ENCODE results near the gene CAP1.
A peak's percentile ranks its signal among the peaks of the same experiment; 100 is the strongest.
"Not testable (repeated sequence)": the region's sequence is repeated elsewhere in the genome, so short reads cannot be mapped to it uniquely, and the experiment has no call there.

Gene CAP1

GRCh38 chr1:40020447-40021085 is 20.0 kb upstream of the CAP1 start:
- no peak for DNase-seq
- peaks cover 0 to 11% of the 10 kb centered on the region in 2 donors for H3K9me3 Mint-ChIP-seq
- no peak overlapping the region for H3K4me3 Mint-ChIP-seq
- no peaks in the 10 kb centered on the region for H3K4me1 Mint-ChIP-seq
- no peak overlapping the region for H3K27ac Mint-ChIP-seq
- no peaks in the 10 kb centered on the region for H3K27me3 Mint-ChIP-seq
- ATAC-seq: no peak

DNA sequence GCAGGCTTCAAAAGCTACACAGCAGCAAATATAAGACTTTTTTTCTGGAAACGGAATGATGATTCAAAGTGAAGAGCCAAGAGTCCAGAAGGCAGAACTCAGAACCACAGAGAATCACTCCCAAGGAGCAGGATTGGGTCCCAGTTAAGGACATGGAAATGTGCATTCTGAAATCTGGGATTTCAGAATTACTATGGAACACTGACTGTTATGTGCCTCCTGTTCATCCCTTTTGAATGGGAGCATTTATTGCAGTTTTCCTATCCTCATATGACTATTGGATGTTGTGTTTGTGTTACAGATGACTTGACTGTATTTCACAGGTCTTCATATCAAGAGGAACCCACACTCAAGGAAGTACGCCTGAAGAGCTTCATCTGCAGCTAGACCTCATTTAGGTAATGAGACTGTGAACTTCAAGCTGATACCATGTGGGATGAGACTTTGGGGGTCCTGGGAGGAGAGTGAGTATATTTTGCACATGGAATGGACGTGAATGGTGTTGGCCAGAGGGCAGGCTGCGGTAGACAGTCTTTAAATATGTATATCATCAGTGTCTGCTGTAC is 17.1 kb upstream of the CAP1 start:
- Mint-ChIP-seq H3K27ac (no peak overlapping the region), H3K9me3 (peaks cover 0 to 6% of the 10 kb centered on the region in 2 donors), H3K4me1 (no peaks in the 10 kb centered on the region), H3K27me3 (no peaks in the 10 kb centered on the region), H3K4me3 (no peak overlapping the region)
- ATAC-seq (no peak), DNase-seq (no peak)

DNA sequence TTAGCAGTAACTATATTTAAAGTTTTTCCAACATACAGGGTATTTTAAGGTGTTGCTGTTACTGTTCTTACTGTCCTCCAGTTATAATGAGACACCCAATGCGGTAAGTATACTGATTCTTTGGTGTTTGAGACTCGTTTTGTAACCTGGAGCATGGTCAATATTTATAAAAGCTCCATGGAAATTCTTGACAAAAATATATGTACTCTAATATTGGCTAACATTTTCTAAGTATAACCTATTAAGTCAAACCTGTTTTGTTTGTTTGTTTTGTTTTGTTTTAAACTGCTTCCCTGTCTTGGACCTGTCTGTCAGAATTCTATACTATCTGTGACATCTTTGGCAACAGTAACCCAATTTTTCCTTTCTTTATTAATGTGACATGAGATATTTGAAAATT is 15.9 kb upstream of the CAP1 start:
- Mint-ChIP-seq H3K27me3 (no peaks in the 10 kb centered on the region), H3K4me1 (peaks cover 3% of the 10 kb centered on the region), H3K9me3 (peaks cover 0 to 6% of the 10 kb centered on the region in 2 donors), H3K27ac (no peak overlapping the region), H3K4me3 (no peak overlapping the region)
- no peak for ATAC-seq
- no peak for DNase-seq

DNA sequence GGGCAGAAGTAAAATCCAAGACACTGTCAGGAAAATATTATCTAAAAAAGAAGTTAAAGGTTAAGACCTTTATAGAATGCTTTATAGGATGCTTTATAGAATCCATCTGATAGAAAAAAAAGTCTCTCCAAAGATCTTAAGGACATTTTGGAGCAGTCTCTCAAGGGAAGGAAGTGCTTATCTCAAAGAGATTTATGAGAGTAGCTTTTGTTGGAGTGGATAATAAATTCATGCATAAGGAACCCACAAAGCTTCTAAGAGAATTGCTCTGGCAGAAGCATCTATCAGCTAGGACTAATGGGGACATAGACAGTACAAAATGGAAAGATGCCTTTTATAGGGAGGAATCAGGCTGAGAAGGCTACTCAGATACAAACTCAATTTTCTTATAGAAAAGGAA is 12.9 kb upstream of the CAP1 start:
- Mint-ChIP-seq H3K9me3 (peaks cover 0 to 6% of the 10 kb centered on the region in 2 donors), H3K4me1 (peaks cover 12% of the 10 kb centered on the region), H3K27me3 (no peaks in the 10 kb centered on the region), H3K27ac (peak overlapping the region in 1 of 2 donors; percentile 28), H3K4me3 (no peak overlapping the region)
- DNase-seq: no peak
- ATAC-seq: no peak

DNA sequence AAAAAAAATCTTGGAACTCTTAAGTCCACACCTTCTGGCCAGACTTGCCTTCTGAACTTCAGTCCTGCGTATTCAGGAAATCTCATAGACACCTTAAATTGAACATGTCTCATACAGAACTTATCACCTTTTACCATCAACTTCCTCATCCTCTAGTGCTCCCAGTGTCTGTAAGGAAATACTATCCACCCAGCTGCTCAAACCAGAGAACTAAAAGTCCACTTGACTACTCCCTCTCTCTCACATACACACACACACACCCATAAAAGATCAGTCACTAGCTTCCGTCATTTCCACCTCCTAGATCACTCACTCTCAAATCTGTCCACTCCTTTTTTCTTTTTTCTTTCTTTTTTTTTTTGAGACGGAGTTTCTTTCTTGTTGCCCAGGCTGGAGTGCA is 10.9 kb upstream of the CAP1 start:
- Mint-ChIP-seq H3K4me3 (no peak overlapping the region), H3K9me3 (no peaks in the 10 kb centered on the region)

DNA sequence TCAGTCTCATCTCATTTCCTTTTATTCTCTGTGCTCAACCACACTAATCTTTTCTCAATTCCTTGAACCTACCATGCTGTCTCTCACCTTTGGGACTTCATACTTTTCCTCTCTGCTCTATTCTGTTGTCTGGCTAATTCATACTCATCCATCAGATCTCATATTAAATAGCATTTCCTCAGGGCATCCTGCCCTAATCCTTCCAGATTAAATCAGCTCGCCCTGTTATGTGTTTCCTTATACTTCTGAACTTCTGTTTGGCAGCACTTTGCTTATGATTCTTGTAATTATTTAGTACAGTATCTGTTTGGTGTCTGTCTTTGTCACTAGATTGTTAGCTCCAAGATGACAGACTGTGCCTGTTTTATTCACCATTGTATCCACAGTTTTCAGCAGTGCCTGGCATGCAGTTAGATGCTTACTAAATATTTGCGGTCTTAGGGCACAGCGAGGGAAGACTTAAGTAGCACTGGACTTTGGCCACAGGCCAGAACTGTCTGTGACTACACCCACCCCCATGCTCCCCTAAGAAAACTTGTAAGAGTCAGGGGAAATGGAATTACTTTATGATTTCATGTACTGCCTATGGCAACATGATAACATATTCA is 9.9 kb upstream of the CAP1 start:
- H3K9me3 Mint-ChIP-seq: no peaks in the 10 kb centered on the region
- no peaks in the 10 kb centered on the region for H3K27me3 Mint-ChIP-seq
- H3K4me3 Mint-ChIP-seq: no peak overlapping the region
- peaks cover 26% of the 10 kb centered on the region for H3K4me1 Mint-ChIP-seq
- DNase-seq (no peak), ATAC-seq (no peak)
- no peak overlapping the region for H3K27ac Mint-ChIP-seq

More for the DNA sequence above, 10.9 kb upstream of the CAP1 start:
- no peak for ATAC-seq
- Mint-ChIP-seq H3K27me3 (no peaks in the 10 kb centered on the region), H3K27ac (no peak overlapping the region), H3K4me1 (peaks cover 20% of the 10 kb centered on the region)
- DNase-seq: no peak

DNA sequence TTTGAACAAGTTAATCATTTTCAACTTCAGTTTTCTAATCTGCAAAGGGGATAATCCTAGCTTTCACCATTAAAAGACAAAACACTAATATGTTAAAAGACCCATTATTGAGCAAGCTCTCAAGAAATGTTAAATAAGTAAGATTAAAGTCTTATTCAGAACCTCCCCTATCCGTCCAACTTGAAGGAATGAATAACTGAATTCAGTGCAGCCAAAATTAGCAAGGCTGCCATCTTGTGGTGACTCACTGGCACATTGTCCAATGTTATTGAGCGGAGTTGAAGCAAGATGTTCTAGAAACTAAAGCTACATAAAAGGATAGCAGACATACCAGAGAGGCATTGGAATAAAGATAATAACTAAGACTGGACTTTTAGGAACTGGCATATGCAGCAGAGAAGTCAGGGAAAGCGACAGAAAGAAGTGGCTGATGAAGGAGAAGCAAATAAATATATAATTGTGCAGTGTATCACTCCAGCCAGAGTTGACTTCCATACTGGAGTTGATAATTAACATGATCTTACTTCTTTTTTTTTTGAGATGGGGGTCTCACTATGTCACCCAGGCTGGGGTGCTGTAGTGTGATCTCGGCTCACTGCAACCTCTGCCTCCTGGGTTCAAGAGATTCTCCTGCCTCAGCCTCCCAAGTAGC is 8.2 kb upstream of the CAP1 start:
- DNase-seq (peak; percentile 24 to 32), ATAC-seq (peak; percentile 70)
- no peak overlapping the region for H3K27ac Mint-ChIP-seq
- H3K27me3 Mint-ChIP-seq: no peaks in the 10 kb centered on the region
- peaks cover 32% of the 10 kb centered on the region for H3K4me1 Mint-ChIP-seq
- no peak overlapping the region for H3K4me3 Mint-ChIP-seq
- H3K9me3 Mint-ChIP-seq: no peaks in the 10 kb centered on the region

GRCh38 chr1:40034869-40035268 is 5.7 kb upstream of the CAP1 start:
- ATAC-seq (no peak), DNase-seq (peak in 1 of 2 donors; percentile 16)
- H3K27ac Mint-ChIP-seq: peak overlapping the region; percentile 45 to 53
- peaks cover 46% of the 10 kb centered on the region for H3K4me1 Mint-ChIP-seq
- H3K4me3 Mint-ChIP-seq: peak overlapping the region; percentile 30 to 58
- no peaks in the 10 kb centered on the region for H3K9me3 Mint-ChIP-seq
- no peaks in the 10 kb centered on the region for H3K27me3 Mint-ChIP-seq

GRCh38 chr1:40036574-40036973 is 4.0 kb upstream of the CAP1 start:
- Mint-ChIP-seq H3K4me3 (no peak overlapping the region), H3K9me3 (no peaks in the 10 kb centered on the region), H3K4me1 (peaks cover 48% of the 10 kb centered on the region), H3K27ac (no peak overlapping the region), H3K27me3 (no peaks in the 10 kb centered on the region)
- ATAC-seq (no peak), DNase-seq (no peak)

GRCh38 chr1:40037254-40037653 is 3.3 kb upstream of the CAP1 start:
- ATAC-seq, DNase-seq, H3K27ac Mint-ChIP-seq, H3K4me3 Mint-ChIP-seq, H3K9me3 Mint-ChIP-seq, H3K27me3 Mint-ChIP-seq: not testable (repeated sequence)
- peaks cover 53% of the 10 kb centered on the region for H3K4me1 Mint-ChIP-seq

DNA sequence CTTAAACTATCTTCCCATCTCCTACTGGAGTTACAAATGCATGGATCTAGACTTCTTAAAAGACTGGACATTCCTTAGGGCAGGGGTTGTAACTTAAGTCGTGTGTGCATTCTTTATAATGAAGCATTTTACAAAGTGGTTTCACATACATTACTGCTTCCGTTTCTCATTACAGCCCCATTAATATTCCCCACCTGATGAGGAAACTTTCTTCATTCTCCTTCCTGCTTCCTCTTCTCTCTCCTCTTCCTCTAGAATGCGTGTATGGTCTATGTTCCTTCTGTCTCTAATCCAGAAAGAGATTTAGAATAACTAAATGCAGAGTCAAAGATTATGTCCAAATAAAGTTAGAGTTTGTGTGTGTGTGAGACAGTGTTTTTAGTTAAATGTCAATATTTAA is 1.8 kb upstream of the CAP1 start:
- Mint-ChIP-seq H3K4me1 (peaks cover 63% of the 10 kb centered on the region), H3K27ac (no peak overlapping the region), H3K4me3 (peak overlapping the region; percentile 85 to 89), H3K9me3 (no peaks in the 10 kb centered on the region), H3K27me3 (no peaks in the 10 kb centered on the region)
- DNase-seq (no peak), ATAC-seq (no peak)

- ATAC-seq (no peak), DNase-seq (no peak)
- H3K27ac Mint-ChIP-seq: peak overlapping the region; percentile 95 to 97
- H3K9me3 Mint-ChIP-seq: no peaks in the 10 kb centered on the region
- peaks cover 62% of the 10 kb centered on the region for H3K4me1 Mint-ChIP-seq
- peak overlapping the region; percentile 85 to 89 for H3K4me3 Mint-ChIP-seq
- no peaks in the 10 kb centered on the region for H3K27me3 Mint-ChIP-seq
Observed at GRCh38 chr1:40039245-40039756, 1.2 kb upstream of the CAP1 start.

DNA sequence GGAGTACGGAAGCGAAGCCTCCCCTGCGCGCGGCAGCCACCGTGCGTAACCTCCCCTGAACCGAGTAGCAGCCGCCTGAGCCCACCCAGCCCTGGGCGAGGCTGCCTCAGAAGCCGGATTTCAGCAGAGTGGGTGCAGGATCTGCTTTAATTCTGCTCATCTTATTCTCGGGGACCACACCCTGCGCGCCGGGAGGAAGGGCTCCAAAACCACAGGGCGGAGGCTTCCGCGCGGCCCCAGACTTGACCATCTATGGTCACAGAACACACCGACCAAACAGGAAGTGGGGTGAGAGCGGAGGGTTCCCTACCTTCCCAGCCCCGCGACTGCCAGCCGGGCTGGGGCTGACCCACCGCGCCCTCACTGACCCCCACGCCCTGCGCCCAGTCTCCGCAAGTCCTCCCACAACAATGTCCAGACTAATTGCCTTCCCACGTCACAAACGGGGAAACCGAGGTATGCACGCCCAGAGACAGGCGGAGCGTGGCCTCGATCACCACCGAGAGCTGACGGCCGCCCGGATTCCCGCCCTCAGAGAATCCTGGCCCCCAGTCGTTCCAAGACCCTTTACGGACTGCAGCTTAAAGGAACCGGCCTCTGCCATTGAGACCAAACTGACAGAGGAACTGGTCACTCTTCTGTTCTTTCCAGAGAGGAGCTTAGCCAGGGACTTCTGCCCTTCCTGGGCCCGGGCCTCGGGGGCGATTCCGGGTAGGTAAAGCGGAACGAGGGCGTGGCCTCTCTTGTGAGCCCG is 595 bp upstream of the CAP1 start:
- Mint-ChIP-seq H3K27ac (peak overlapping the region; percentile 95 to 97), H3K9me3 (no peaks in the 10 kb centered on the region), H3K4me3 (peak overlapping the region; percentile 85 to 89), H3K27me3 (no peaks in the 10 kb centered on the region), H3K4me1 (peaks cover 60% of the 10 kb centered on the region)
- peak; percentile 80 for ATAC-seq
- DNase-seq: peak; percentile 79 to 89

DNA sequence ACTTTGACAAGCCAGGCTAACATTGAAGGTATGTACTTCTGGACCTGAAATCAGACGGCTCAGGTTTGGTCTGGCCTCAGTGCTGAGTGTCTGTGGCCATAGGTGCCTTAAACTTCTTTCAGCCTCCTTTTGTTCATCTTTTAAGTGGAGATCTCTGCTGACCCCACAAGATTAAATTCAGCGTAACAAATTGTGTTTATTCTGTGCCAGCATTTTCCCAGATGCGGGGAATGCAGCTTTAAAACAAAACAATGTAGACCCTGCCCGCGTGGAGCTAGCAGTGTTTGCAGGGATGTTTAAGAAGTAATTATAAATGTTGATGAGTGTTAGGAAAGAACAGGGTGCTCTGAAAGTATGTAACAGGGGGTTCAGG is 923 bp downstream of the CAP1 start:
- no peaks in the 10 kb centered on the region for H3K9me3 Mint-ChIP-seq
- DNase-seq (no peak), ATAC-seq (no peak)
- H3K4me3 Mint-ChIP-seq: peak overlapping the region; percentile 85 to 89
- H3K4me1 Mint-ChIP-seq: peaks cover 70% of the 10 kb centered on the region
- H3K27ac Mint-ChIP-seq: peak overlapping the region; percentile 95 to 97
- H3K27me3 Mint-ChIP-seq: no peaks in the 10 kb centered on the region

DNA sequence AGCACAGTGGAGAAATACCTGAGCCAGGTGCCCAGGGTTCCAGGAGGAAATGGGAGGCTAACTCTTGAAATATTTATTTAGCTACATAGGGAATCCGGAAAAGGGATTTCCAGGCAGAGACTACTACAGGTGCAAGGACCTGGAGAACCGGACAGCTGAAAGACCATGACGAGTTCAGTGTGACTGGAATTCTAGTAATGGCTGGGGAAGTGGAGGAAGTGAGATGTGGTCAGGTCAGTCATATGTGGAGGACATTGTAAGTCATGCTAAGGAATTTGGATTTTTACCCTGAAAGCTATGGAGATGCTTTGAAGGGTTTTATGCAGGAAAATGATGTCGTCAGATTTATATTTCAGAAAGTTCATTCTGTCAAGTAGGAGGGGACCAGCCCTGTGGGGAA is 1.8 kb downstream of the CAP1 start:
- H3K4me1 Mint-ChIP-seq: peaks cover 68% of the 10 kb centered on the region
- H3K27ac Mint-ChIP-seq: peak overlapping the region; percentile 13 to 55
- H3K4me3 Mint-ChIP-seq: peak overlapping the region; percentile 85 to 89
- no peaks in the 10 kb centered on the region for H3K27me3 Mint-ChIP-seq
- ATAC-seq (no peak), DNase-seq (no peak)
- no peaks in the 10 kb centered on the region for H3K9me3 Mint-ChIP-seq
